Glutamatergic neuron (in vitro differentiated cells): ENCODE results near the gene DHCR24. TPM values are rescaled to one million over a fixed set of nuclear protein-coding genes. Genes with fewer than 3 reads are reported as not detected.

Experiments
- DNase-seq: peaks from one replicate; pipeline ENCODE4 v3.0.0; 2022
- H3K27ac Mint-ChIP-seq: one replicate; pipeline ENCODE4 v1.8.0; 2020; ENCODE audit warnings: mild to moderate bottlenecking, mixed read lengths, inconsistent platforms; ENCODE audit not compliant: unreplicated experiment
- H3K27me3 Mint-ChIP-seq: one replicate; pipeline ENCODE4 v1.8.0; 2020; ENCODE audit warnings: mild to moderate bottlenecking, moderate library complexity, mixed read lengths, inconsistent platforms; ENCODE audit not compliant: unreplicated experiment
- H3K36me3 Mint-ChIP-seq: one replicate; pipeline ENCODE4 v1.8.0; 2020; ENCODE audit warnings: mild to moderate bottlenecking, mixed read lengths, inconsistent platforms; ENCODE audit not compliant: unreplicated experiment
- H3K4me1 Mint-ChIP-seq: one replicate; pipeline ENCODE4 v1.8.0; 2020; ENCODE audit warnings: mild to moderate bottlenecking, low read depth, mixed read lengths, inconsistent platforms; ENCODE audit not compliant: unreplicated experiment
- H3K4me3 Mint-ChIP-seq: one replicate; pipeline ENCODE4 v1.8.0; 2020; ENCODE audit warnings: mild to moderate bottlenecking, mixed read lengths, inconsistent platforms; ENCODE audit not compliant: unreplicated experiment
- H3K9me3 Mint-ChIP-seq: one replicate; pipeline ENCODE4 v1.8.0; 2020; ENCODE audit warnings: mild to moderate bottlenecking, moderate library complexity, mixed read lengths, inconsistent platforms; ENCODE audit not compliant: unreplicated experiment
- total RNA-seq: library from RNA; stranded (reverse); fragmentation: NEBNext Ultra II Directional; extraction: Animal tissue kit (Norgen Biotek cat#: 25700); gene quantifications from one replicate; pipeline ENCODE4 v1.2.1, GENCODE V29; 2021; ENCODE audit not compliant: unreplicated experiment
- TF ChIP-seq, protein P1 (sequence below): fragments of 200-600 bp; sonication (generic); IDR thresholded peaks from one replicate; pipeline ENCODE4 v1.5.0; 2021; ENCODE audit not compliant: partially characterized antibody, unreplicated experiment

Gene DHCR24
- total RNA-seq, 1 donor from 2014 or later: 284 TPM

DNA sequence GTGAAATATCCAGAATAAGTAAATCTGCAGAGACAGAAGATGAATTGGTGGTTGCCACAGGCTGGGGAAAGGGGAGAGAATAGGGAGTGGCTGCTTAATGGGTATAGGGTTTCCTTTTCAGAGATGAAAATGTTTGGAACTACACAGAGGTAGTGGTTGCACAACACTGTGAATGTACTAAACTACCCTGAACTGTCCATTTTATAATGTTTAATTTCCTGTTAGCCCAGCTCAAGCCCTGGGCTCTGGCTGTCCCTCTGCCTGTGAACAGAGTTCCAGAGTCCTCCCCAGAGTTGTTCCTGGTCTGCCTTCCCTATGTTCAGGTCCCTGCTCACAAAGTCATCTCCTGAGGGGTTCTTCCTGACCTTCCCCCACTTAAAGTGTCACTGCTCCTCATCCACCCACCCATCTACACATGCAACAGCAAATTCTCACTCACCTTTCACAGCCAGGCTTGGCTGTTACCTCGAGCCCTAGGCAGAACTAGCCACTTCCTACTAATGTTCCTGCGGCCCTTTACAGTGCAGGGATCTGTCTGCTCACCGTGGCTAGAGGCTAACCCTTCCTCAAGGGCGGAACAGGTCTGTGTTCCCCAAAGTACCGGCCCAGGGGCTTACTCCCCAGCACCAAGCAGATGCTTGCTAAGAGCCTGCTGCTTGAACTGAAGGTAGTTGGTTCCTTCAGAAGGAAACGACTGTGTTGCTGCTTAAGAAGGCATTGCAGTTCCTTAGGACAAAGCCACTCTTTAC, 22.4 kb downstream of the DHCR24 start:
- H3K4me1 Mint-ChIP-seq: peaks cover 4% of the 10 kb centered on the region
- H3K4me3 Mint-ChIP-seq: no peak overlapping the region
- no peak for DNase-seq
- H3K36me3 Mint-ChIP-seq: peaks cover 37% of the 10 kb centered on the region
- H3K27me3 Mint-ChIP-seq: peaks cover 7% of the 10 kb centered on the region
- H3K9me3 Mint-ChIP-seq: peaks cover 9% of the 10 kb centered on the region
- TF ChIP-seq, protein P1, sequence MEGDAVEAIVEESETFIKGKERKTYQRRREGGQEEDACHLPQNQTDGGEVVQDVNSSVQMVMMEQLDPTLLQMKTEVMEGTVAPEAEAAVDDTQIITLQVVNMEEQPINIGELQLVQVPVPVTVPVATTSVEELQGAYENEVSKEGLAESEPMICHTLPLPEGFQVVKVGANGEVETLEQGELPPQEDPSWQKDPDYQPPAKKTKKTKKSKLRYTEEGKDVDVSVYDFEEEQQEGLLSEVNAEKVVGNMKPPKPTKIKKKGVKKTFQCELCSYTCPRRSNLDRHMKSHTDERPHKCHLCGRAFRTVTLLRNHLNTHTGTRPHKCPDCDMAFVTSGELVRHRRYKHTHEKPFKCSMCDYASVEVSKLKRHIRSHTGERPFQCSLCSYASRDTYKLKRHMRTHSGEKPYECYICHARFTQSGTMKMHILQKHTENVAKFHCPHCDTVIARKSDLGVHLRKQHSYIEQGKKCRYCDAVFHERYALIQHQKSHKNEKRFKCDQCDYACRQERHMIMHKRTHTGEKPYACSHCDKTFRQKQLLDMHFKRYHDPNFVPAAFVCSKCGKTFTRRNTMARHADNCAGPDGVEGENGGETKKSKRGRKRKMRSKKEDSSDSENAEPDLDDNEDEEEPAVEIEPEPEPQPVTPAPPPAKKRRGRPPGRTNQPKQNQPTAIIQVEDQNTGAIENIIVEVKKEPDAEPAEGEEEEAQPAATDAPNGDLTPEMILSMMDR: no peak
- H3K27ac Mint-ChIP-seq: no peak overlapping the region

DNA sequence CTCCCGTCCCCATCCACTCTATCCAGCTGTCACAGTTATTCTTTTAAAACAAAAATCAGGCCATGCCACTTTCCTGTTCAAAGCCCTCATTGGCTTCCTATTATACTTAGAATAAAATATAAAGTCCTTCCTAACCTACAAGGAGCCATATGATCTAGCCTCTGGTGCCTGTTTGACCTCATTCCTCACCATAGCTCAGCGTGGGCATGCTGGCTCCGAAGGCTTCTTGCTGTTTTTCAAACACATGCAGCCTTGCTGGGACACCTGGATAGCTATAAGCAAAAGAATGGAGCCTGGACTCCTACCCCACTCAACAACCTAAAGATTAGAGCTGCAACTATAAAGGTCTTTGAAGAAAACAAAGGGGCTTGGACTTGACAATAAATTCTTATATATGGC, 23.7 kb downstream of the DHCR24 start:
- Mint-ChIP-seq H3K27me3 (peaks cover 7% of the 10 kb centered on the region), H3K27ac (no peak overlapping the region), H3K4me1 (peaks cover 4% of the 10 kb centered on the region), H3K9me3 (peaks cover 7% of the 10 kb centered on the region), H3K36me3 (peaks cover 37% of the 10 kb centered on the region), H3K4me3 (peak overlapping the region; percentile 36)
- DNase-seq: no peak
- TF ChIP-seq, protein P1: no peak

DNA sequence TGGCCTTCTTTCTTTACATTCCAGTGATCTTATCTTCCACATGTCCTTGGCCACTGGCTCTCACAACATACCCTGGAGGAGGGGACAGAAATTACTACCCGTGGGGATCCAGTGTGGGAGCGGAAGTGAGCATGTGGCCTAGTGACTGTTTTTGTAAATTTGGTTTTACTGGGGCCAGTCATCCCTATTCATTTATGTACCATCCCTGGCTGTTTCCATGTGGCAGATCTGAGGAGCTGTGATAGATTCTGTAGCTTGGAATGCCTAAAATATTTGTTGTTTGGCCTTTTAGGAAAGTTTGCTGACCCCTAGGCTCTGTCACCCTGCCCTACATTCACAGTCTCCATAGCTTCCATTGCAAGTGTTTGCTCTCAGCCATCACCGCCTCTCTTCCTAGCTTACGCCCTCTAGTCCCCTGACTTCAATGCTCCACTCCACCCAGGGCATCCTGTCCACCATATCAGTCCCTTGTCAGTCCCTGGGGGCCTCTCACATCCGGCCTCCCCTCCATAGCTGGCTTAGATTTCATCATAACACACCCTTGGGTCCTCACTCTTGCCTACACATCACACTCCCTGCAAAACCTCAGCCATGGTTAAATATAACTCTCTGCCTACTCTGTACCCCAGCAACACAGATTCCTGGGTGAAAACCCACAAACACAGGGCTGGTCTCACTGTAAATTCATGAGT, 25.8 kb downstream of the DHCR24 start:
- Mint-ChIP-seq H3K36me3 (peaks cover 37% of the 10 kb centered on the region), H3K4me1 (peaks cover 4% of the 10 kb centered on the region), H3K27ac (no peak overlapping the region), H3K27me3 (peaks cover 7% of the 10 kb centered on the region), H3K9me3 (peaks cover 7% of the 10 kb centered on the region), H3K4me3 (no peak overlapping the region)
- DNase-seq: no peak
- TF ChIP-seq, protein P1: no peak

DNA sequence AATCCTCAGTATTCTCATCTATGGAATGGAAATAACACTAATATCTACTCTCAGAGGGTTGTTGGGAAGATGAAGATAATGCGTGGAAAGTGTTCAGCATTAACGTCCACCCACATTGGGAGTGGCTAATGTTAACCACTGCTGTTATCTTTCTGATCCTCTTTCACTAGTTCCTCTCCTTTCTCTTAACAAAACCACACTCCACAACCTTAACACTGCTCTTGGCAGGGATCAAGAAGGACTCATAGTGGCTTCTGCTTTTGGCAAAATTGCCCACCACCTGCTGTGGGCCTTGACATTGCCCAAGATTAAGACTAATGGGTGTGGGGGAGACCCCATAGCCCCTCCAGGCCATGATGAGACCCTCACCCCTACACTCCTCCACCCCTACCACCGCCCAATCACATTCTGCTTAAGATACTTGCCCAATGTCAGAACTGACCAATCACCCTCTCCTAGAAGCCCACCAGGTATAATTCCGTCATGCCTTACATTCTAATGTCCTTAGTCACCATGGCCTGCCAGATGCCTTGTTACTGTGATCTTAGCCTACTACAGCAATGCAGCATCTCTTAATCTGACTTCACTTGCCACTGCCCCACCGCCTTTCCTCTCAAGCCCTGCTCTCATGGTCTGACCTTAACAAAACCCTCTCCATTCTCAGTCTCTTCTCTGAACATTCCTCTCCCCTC, 27.1 kb downstream of the DHCR24 start:
- H3K27ac Mint-ChIP-seq: peak overlapping the region; percentile 23
- H3K4me3 Mint-ChIP-seq: no peak overlapping the region
- DNase-seq: no peak
- H3K36me3 Mint-ChIP-seq: peaks cover 36% of the 10 kb centered on the region
- TF ChIP-seq, protein P1: no peak
- H3K27me3 Mint-ChIP-seq: peaks cover 7% of the 10 kb centered on the region
- peaks cover 4% of the 10 kb centered on the region for H3K4me1 Mint-ChIP-seq
- peaks cover 7% of the 10 kb centered on the region for H3K9me3 Mint-ChIP-seq
